GM19035 (cell line): ENCODE data around the gene GPR84.

Experiments used
- ATAC-seq: cut with Tn5 transposase; IDR thresholded peaks from one replicate; pipeline ENCODE4 v1.9.1; 2021; ENCODE audit not compliant: unreplicated experiment

Gene GPR84

GRCh38 chr12:54374562-54375258 is 10.4 kb upstream of the GPR84 start:
- no peak for ATAC-seq

- no peak for ATAC-seq
These were observed 9.6 kb upstream of the GPR84 start for GRCh38 chr12:54373649-54374561.

- ATAC-seq = no peak
These were observed 8.0 kb upstream of the GPR84 start for GRCh38 chr12:54372113-54372806.

GRCh38 chr12:54371328-54372112 is 7.2 kb upstream of the GPR84 start:
- ATAC-seq = no peak

GRCh38 chr12:54370171-54370730 is 6.0 kb upstream of the GPR84 start:
- ATAC-seq = no peak

- no peak for ATAC-seq
These were observed 5.4 kb upstream of the GPR84 start for GRCh38 chr12:54369597-54370131.

GRCh38 chr12:54368709-54369596 is 4.7 kb upstream of the GPR84 start:
- ATAC-seq = peak; percentile 85

GRCh38 chr12:54368025-54368708 is 3.9 kb upstream of the GPR84 start:
- peak; percentile 29 for ATAC-seq

- ATAC-seq = no peak
These were observed 668 bp downstream of the GPR84 start for GRCh38 chr12:54363618-54364017.

- ATAC-seq = no peak
These were observed 1.2 kb downstream of the GPR84 start for GRCh38 chr12:54363047-54363446.

- ATAC-seq = no peak
These were observed 3.4 kb downstream of the GPR84 start for GRCh38 chr12:54360717-54361456.

GRCh38 chr12:54359762-54360351 is 4.4 kb downstream of the GPR84 start:
- ATAC-seq = no peak

- peak; percentile 100 for ATAC-seq
These were observed 5.1 kb downstream of the GPR84 start for GRCh38 chr12:54358945-54359761.

- no peak for ATAC-seq
These were observed 5.9 kb downstream of the GPR84 start for GRCh38 chr12:54358191-54358944.

GRCh38 chr12:54357506-54358190 is 6.6 kb downstream of the GPR84 start:
- ATAC-seq = no peak
